Measurements from ENCODE around the gene NAPSA. TPM values are rescaled to one million over a fixed set of nuclear protein-coding genes. Genes with fewer than 3 reads are reported as not detected.

The NAPSA gene
- total and polyA plus RNA-seq, 2 donors (not counting 1 experiment from before 2014, with no cell fraction given), result 0.03 to 0.17 TPM

DNA sequence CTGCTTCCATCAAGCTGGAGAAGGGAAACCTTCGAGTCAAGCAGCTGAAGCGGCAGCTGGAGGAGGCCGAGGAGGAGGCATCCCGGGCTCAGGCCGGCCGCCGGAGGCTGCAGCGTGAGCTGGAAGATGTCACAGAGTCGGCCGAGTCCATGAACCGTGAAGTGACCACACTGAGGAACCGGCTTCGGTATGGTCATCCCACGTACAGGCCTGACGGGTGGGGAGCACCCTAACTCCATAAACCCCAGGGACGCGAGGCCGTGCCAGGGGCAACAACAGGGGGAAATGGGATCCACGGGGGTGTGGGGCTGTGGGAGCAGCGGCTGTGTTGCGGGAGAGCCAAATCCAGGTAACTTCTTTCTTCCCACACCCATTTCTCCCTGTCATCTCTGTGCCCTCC, 56.4 kb downstream of the NAPSA start:
- no peak overlapping the region for H2AFZ ChIP-seq (ENCODE audit: low read length)
- no peak for DNase-seq (ENCODE audit: low read depth in 2 of 2)
- no peak overlapping the region for H3K27ac ChIP-seq (ENCODE audit: insufficient read depth, low read length)
- H3K4me2 ChIP-seq (ENCODE audit: extremely low read depth, insufficient read depth, low read length), result no peak overlapping the region
- TF ChIP-seq EZH2 (IDR thresholded peaks at IDR 0.05; ENCODE audit: low read length, missing control alignments), result no peak
- no peak for TF ChIP-seq CTCF (conservative IDR thresholded peaks at IDR 0.05 in 1 of 2, IDR thresholded peaks at IDR 0.05 in 1 of 2; ENCODE audit: low read depth in 1 of 2, low read length in 2 of 2)
- H3K9me3 ChIP-seq (ENCODE audit: control insufficient read depth, insufficient read depth, low read depth, low read length), result no peaks in the 10 kb centered on the region
- no peaks in the 10 kb centered on the region for H3K4me1 ChIP-seq (ENCODE audit: control insufficient read depth, extremely low read depth, insufficient read depth, low read length)
- H3K9ac ChIP-seq (ENCODE audit: insufficient read depth, low read length), result no peak overlapping the region
- no peaks in the 10 kb centered on the region for H4K20me1 ChIP-seq (ENCODE audit: control insufficient read depth, extremely low read depth, insufficient read depth, low read length)
- H3K36me3 ChIP-seq (ENCODE audit: control insufficient read depth, insufficient read depth, low read length), result no peaks in the 10 kb centered on the region
- H3K79me2 ChIP-seq (ENCODE audit: control insufficient read depth, insufficient read depth, low read length), result no peaks in the 10 kb centered on the region
- no peak overlapping the region for H3K4me3 ChIP-seq (replicated peaks in 1 of 4; ENCODE audit: control extremely low read depth in 1 of 4, insufficient read depth in 1 of 4, low read depth in 3 of 4, low read length in 4 of 4)
- H3K27me3 ChIP-seq (ENCODE audit: control insufficient read depth, insufficient read depth, low read length), result peaks cover 5% of the 10 kb centered on the region

Other genes with a start within 250 kb of the NAPSA start
- gene IZUMO2, start 202.4 kb downstream of the NAPSA start, total RNA-seq, result not detected in 2 replicates
- gene IZUMO2, start 202.4 kb downstream of the NAPSA start, polyA plus RNA-seq, result not detected in 2 replicates
- not detected in 2 replicates for gene MYH14, start 162.0 kb downstream of the NAPSA start, total RNA-seq
- not detected in 2 replicates for gene MYH14, start 162.0 kb downstream of the NAPSA start, polyA plus RNA-seq
- gene KCNC3, start 36.3 kb downstream of the NAPSA start, total RNA-seq, result under 0.01 TPM in 1 of 2 replicates, not detected in the other
- 0.01 TPM in 2 replicates for gene KCNC3, start 36.3 kb downstream of the NAPSA start, polyA plus RNA-seq
- 75.5 and 82.4 TPM in 2 replicates for gene NR1H2, start 10.8 kb upstream of the NAPSA start, total RNA-seq
- 30.3 and 30.4 TPM in 2 replicates for gene NR1H2, start 10.8 kb upstream of the NAPSA start, polyA plus RNA-seq
- 16.4 and 23.6 TPM in 2 replicates for gene POLD1, start 18.7 kb upstream of the NAPSA start, total RNA-seq
- gene POLD1, start 18.7 kb upstream of the NAPSA start, polyA plus RNA-seq, result 4.0 and 10.1 TPM in 2 replicates
- gene SPIB, start 53.3 kb upstream of the NAPSA start, total RNA-seq, result under 0.01 TPM in 1 of 2 replicates, not detected in the other
- not detected in 2 replicates for gene SPIB, start 53.3 kb upstream of the NAPSA start, polyA plus RNA-seq
- under 0.01 and 0.26 TPM in 2 replicates for gene MYBPC2, start 67.3 kb upstream of the NAPSA start, total RNA-seq
- gene MYBPC2, start 67.3 kb upstream of the NAPSA start, polyA plus RNA-seq, result 0.02 TPM in 1 of 2 replicates, not detected in the other
- gene EMC10, start 110.9 kb upstream of the NAPSA start, total RNA-seq, result 24.1 and 40.8 TPM in 2 replicates
- 37.5 and 42.7 TPM in 2 replicates for gene EMC10, start 110.9 kb upstream of the NAPSA start, polyA plus RNA-seq
- 0.51 and 0.66 TPM in 2 replicates for gene GARIN5A, start 111.2 kb upstream of the NAPSA start, total RNA-seq
- 0.11 and 0.24 TPM in 2 replicates for gene GARIN5A, start 111.2 kb upstream of the NAPSA start, polyA plus RNA-seq
- 38.3 and 48.6 TPM in 2 replicates for gene JOSD2, start 145.6 kb upstream of the NAPSA start, total RNA-seq
- 16.3 and 17.3 TPM in 2 replicates for gene JOSD2, start 145.6 kb upstream of the NAPSA start, polyA plus RNA-seq
- not detected in 2 replicates for gene ASPDH, start 148.3 kb upstream of the NAPSA start, total RNA-seq
- not detected in 2 replicates for gene ASPDH, start 148.3 kb upstream of the NAPSA start, polyA plus RNA-seq
- gene LRRC4B, start 202.8 kb upstream of the NAPSA start, total RNA-seq, result 0.17 and 0.26 TPM in 2 replicates
- gene LRRC4B, start 202.8 kb upstream of the NAPSA start, polyA plus RNA-seq, result 0.02 TPM in 2 replicates

All from fibroblast of lung (primary cell).